Stimulated activated CD8-positive, alpha-beta memory T cell treated with anti-CD3 and anti-CD28 coated beads, Interleukin-15, amount 100 ng/mL, for 48 hours (primary cell): ENCODE measurements around the gene CYS1.
"Not testable (repeated sequence)": the region's sequence is repeated elsewhere in the genome, so short reads cannot be mapped to it uniquely, and the experiment has no call there.

Experiments used
- DNase-seq, 2 donors: peaks; one replicate each; pipeline ENCODE4 v3.0.0-alpha.2; 2020; ENCODE audit warnings: low read depth in 2 of 2

Gene CYS1

DNA sequence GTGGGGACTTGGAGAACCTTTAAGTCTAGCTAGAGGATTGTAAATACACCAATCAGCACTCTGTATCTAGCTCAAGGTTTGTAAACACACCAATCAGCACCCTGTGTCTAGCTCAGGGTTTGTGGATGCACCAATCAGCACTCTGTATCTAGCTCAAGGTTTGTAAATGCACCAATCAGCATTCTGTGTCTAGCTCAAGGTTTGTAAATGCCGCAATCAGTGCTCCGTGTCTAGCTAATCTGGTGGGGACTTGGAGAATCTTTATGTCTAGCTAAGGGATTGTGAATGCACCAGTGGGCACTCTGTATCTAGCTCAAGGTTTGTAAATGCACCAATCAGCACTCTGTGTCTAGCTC lies 11.7 kb upstream of the CYS1 start:
- DNase-seq: not testable (repeated sequence)

- DNase-seq: no peak
Observed at GRCh38 chr2:10091182-10091888, 11.1 kb upstream of the CYS1 start.

- no peak for DNase-seq
Observed at GRCh38 chr2:10089565-10090190, 9.5 kb upstream of the CYS1 start.

DNA sequence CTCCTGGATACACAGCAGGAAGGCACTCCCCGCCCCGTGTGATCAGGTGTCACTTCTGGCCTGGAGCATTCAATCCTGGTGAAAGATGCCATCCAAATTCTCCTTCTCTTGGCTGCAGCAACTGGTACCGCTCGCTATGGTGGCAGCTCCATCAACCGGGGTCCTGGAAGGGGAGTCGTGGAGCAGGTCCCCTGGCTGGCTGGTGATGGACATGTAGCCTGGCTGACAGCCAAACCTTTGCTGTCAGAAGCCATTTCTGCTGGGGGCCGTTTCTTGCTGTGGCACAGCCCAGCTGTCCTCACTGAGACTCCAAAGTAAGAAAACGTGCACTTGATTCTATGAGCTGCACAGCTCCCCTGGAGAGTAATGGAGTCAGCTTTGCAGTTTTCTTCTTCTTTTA lies 7.1 kb upstream of the CYS1 start:
- DNase-seq: no peak

DNA sequence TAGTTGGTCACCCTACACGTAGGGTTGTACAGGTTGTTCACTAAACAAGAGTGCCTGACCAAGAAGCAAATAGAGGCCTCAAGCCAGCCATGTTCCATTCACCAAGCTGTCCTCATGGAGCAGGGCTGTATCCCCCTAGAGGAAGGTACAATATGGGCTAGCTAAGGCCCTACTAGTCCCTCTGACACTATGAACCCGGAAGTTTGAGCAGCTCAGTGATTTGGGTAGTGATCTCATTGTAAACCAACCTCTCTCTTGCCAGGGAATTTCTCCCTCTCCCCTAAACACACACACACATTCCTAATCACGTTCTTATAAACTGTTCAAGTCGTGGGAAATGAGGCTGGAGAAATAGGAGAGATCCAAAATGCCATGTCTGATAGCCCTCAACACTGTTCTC lies 6.7 kb upstream of the CYS1 start:
- no peak for DNase-seq

- DNase-seq: no peak
Observed at GRCh38 chr2:10085668-10086059, 5.5 kb upstream of the CYS1 start.

DNA sequence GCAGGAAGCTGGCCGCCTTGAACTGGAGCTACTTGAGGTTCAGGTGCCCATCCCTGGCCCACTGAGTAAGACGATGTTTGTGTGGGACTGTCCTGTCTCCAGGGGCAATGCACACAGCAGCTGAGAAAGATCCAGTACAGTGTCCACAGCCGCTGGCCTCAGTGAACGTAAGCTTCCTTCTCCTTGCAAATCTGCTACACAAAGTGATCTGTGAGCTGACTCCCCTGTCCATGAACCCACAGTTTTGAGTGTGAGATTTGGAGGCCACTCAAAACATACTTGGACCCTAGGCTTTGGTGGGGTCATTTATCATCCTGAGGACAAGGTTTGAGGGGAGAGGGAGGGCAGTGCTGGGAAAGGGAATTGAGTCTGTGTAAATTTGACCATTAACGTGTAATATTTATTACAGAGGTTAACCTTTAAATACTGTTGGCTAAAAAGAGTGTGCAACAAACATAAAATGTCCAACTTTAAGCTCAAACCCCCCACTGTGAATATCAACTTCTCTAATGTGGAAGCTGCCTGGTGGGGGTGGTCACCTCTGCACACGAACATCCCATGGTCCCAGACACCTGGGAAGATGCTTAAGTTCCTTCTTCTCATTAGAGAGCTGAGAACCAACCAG lies 4.9 kb upstream of the CYS1 start:
- no peak for DNase-seq

GRCh38 chr2:10084223-10084865 lies 4.1 kb upstream of the CYS1 start:
- no peak for DNase-seq

DNA sequence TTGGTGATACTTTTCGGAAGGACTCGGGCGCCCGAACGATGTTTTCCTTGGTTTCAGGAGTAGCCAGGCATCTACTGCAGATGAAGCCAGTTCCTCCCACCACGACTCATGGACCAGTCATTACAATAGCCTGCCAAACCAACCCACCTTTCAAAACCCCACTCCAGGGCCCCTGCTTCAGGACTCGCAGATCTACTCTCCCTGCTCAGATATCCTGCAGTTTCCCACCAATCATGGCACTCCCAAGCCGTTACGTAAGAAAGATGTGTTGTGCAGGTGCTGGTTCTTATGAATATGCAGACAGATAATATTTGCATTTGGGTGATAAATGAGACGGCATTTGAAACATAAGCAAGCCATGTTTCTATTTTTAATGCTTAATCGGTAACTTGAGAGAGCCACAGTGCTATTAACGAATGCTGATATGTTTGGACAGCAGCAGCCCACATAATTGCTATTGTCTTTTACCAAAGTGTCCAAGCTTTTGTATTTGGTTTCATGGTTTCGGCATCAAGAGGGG lies 3.5 kb upstream of the CYS1 start:
- DNase-seq: no peak

- DNase-seq: no peak
Observed at GRCh38 chr2:10083046-10083445, 2.8 kb upstream of the CYS1 start.

GRCh38 chr2:10080536-10081304 lies 509 bp upstream of the CYS1 start:
- DNase-seq: no peak

DNA sequence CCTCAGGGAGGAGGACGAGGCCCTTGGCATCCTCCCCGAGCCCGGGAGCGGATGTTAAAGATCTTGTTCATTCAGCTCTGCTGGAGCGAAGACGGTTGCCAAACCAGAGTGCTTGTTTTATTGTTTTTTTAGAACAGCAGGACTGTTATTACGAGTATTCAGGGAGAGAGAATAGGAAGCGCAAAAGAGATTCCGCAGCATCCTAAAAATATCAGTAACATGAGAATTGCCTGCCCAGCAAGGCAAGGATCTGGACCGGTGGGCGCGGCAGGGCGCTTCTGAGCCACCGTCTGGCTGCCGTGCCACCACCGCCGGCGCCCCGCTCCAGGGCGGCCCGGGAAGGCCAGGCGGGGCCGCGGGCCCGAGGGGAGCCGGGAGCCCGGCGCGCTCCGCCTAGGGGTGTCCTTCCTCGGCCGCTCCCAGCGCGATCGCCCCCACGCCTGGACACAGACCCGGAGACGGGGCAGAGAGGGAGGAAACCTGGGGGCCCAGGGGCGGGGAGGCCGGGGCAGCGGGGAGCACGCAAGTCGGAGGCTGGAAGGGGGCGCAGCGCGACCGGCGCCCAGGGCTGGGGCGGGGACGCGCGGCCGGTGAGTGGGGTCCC lies 843 bp downstream of the CYS1 start:
- DNase-seq: no peak

- DNase-seq: no peak
Observed at GRCh38 chr2:10078704-10079265, 1.4 kb downstream of the CYS1 start.

GRCh38 chr2:10078001-10078400 lies 2.2 kb downstream of the CYS1 start:
- DNase-seq: no peak

DNA sequence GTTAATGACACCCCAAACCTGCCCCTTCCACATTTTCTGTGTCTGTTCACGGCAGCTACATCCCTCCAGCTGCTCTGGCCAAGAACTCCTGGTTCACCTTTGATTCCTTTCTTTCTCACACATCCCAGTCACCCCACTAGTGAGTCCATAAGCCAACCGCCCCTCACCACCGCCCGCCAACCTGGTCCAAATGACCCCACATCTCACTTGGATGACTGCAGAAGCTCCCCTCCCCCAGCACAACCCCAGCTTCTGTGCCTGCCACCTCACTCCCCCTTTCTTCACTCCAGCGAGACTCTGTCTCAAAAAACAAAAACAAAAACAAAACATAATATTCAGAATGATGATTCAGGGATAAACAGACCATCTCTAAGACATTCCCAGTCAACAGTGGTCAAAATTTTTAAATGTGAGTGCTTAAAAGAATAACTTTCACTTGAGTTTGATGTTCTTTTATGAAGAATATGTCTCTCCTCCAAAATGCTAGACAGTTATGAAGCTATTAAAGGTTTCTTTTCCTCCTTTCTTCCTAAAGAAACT lies 3.2 kb downstream of the CYS1 start:
- DNase-seq: no peak

DNA sequence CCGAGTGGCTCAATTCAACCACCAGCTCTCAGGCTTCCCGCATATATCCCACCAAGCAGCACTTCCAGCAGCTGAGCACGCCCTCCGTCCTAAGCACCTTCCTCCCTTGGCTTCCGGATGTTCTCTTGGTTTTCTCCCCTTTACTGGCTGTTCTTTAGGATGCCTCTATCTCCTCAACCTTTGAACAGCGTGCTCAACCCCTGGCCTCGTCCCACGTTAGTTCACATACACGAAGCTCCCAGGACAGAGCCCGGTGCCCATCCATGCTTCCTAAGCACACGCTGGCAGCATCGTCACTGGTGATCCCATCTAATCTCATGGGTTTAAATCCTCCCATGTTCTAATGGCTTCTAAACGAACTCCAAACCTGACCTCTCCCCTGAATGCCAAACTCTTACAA lies 3.7 kb downstream of the CYS1 start:
- DNase-seq: no peak

DNA sequence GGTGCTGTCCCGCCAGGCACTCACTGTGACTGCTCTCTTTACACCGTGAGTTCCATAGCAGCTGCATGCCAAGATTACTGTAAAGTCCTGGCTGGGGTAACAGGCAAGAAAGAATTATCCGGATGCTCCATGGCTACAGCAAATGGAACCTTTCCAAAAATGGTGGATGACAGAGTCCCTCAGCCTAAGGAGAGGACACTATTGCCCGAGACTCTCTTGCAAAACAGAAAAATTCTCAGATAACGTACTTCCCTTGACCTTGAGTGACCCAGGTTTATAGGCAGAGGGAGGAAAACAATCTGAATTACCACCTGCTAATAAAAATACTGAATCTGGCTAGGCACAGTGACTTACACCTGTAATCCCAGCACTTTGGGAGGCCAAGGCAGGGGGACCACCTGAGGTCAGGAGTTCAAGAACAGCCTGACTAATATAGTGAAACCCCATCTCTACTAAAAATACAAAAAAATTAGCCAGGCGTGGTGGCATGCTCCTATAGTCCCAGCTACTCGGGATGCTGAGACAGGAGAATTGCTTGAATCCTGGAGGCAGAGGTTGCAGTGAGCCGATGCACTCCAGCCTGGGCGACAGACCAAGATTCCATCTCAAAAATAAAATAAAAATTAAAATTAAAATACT lies 4.5 kb downstream of the CYS1 start:
- DNase-seq: no peak

GRCh38 chr2:10075101-10075500 lies 5.1 kb downstream of the CYS1 start:
- DNase-seq: no peak

GRCh38 chr2:10073706-10074105 lies 6.5 kb downstream of the CYS1 start:
- DNase-seq: no peak
